DOHH2 (cell line): ENCODE results near the gene TNS4.

ENCODE experiments used
- H3F3A ChIP-seq: fragments of 200-600 bp; sonication (generic), shearing (Covaris generic); 2 replicates; pipeline ENCODE4 v1.6.0; 2016; ENCODE audit warnings: antibody characterized with exemption, mild to moderate bottlenecking; ENCODE audit not compliant: control insufficient read depth, insufficient read depth
- H3K27ac ChIP-seq: fragments of 200-600 bp; sonication (generic); 2 replicates; pipeline ENCODE4 v1.5.1; 2014; ENCODE audit warnings: low read depth, mild to moderate bottlenecking, low read length, moderate library complexity
- H3K27me3 ChIP-seq: fragments of 200-600 bp; sonication (generic); 2 replicates; pipeline ENCODE4 v1.6.1; 2014; ENCODE audit warnings: mild to moderate bottlenecking, low read length, mixed read lengths; ENCODE audit not compliant: control insufficient read depth
- H3K36me3 ChIP-seq: fragments of 200-600 bp; sonication (generic); 2 replicates; pipeline ENCODE4 v1.6.1; 2014; ENCODE audit warnings: mild to moderate bottlenecking, low read length, moderate library complexity, mixed read lengths; ENCODE audit not compliant: control insufficient read depth
- H3K4me1 ChIP-seq: fragments of 200-600 bp; sonication (generic); 2 replicates; pipeline ENCODE4 v1.6.1; 2014; ENCODE audit warnings: mild to moderate bottlenecking, low read length, mixed read lengths; ENCODE audit not compliant: control insufficient read depth
- H3K4me2 ChIP-seq: fragments of 200-600 bp; sonication (generic); 2 replicates; pipeline ENCODE4 v1.6.0; 2014; ENCODE audit warnings: mild to moderate bottlenecking, low read length, moderate library complexity
- H3K4me3 ChIP-seq: fragments of 200-600 bp; sonication (generic); 2 replicates; pipeline ENCODE4 v1.5.1; 2014; ENCODE audit warnings: mild to moderate bottlenecking, low read length, mixed read lengths
- H3K79me2 ChIP-seq: fragments of 200-600 bp; sonication (generic); 2 replicates; pipeline ENCODE4 v1.6.1; 2014; ENCODE audit warnings: mild to moderate bottlenecking, low read length, mixed read lengths; ENCODE audit not compliant: control insufficient read depth
- H3K9me2 ChIP-seq: fragments of 200-600 bp; sonication (generic); replicated peaks from 2 replicates; pipeline ENCODE4 v1.6.1; 2014; ENCODE audit warnings: mild to moderate bottlenecking, low read length, mixed read lengths; ENCODE audit not compliant: control insufficient read depth
- H3K9me3 ChIP-seq: fragments of 200-600 bp; sonication (generic); 2 replicates; pipeline ENCODE4 v1.6.1; 2014; ENCODE audit warnings: antibody characterized with exemption, low read length, mixed read lengths; ENCODE audit not compliant: control insufficient read depth, insufficient read depth
- H4K20me1 ChIP-seq: fragments of 200-600 bp; sonication (generic); 2 replicates; pipeline ENCODE4 v1.6.0; 2014; ENCODE audit warnings: low read depth, mild to moderate bottlenecking, antibody characterized with exemption, low read length, moderate library complexity; ENCODE audit not compliant: control insufficient read depth, insufficient read depth
- CTCF ChIP-seq: fragments of 200-600 bp; sonication (generic); IDR thresholded peaks from one replicate; pipeline ENCODE4 v1.5.1; 2014; ENCODE audit warnings: antibody characterized with exemption, mild to moderate bottlenecking, low read depth, low read length; ENCODE audit not compliant: poor library complexity, severe bottlenecking
- EZH2phosphoT487 ChIP-seq: fragments of 200-600 bp; sonication (generic); IDR thresholded peaks from 2 replicates; pipeline ENCODE4 v1.6.1; 2017; ENCODE audit warnings: borderline replicate concordance, mild to moderate bottlenecking, antibody characterized with exemption, low read length, moderate library complexity, mixed read lengths

TNS4 gene

GRCh38 chr17:40541060-40541872 lies 39.8 kb upstream of the TNS4 start:
- Histone ChIP-seq H3K4me1 (no peaks in the 10 kb centered on the region), H3K36me3 (no peaks in the 10 kb centered on the region), H3K4me2 (no peak overlapping the region)

DNA sequence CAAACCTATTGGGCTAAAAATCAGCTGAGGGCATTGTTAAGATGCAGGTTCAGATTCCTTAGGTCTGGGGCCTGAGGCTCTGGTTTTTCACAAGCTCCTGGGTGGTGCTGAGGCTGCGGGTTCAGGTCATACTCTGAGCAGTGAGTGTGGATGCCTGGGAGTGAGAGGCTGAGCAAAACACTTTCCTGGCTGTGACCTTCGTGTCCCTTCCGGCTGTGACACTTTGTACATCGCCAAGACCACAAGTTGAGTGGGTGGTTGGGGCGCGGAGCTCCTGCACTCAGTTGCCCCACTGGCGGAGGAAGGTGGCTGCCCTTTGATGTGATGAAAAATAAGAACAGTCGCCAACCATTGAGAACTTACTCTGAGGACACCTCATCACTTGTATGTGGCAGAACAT lies 39.0 kb upstream of the TNS4 start:
- TF ChIP-seq EZH2phosphoT487, result no peak
- TF ChIP-seq CTCF, result no peak
- no peaks in the 10 kb centered on the region for H3K9me2 ChIP-seq
- H3K27me3 ChIP-seq, result peaks cover 9% of the 10 kb centered on the region
- H3K4me2 ChIP-seq, result no peak overlapping the region
- H3K4me1 ChIP-seq, result no peaks in the 10 kb centered on the region
- no peaks in the 10 kb centered on the region for H3K9me3 ChIP-seq
- H3K4me3 ChIP-seq, result no peak overlapping the region
- H3K36me3 ChIP-seq, result no peaks in the 10 kb centered on the region
- H3F3A ChIP-seq, result no peaks in the 10 kb centered on the region
- H3K79me2 ChIP-seq, result no peaks in the 10 kb centered on the region
- H3K27ac ChIP-seq, result no peak overlapping the region
- H4K20me1 ChIP-seq, result no peaks in the 10 kb centered on the region

More at GRCh38 chr17:40541060-40541872, 39.8 kb upstream of the TNS4 start:
- Histone ChIP-seq H3K9me2 (no peaks in the 10 kb centered on the region), H4K20me1 (no peaks in the 10 kb centered on the region), H3K27me3 (peaks cover 7% of the 10 kb centered on the region), H3K4me3 (no peak overlapping the region), H3K79me2 (no peaks in the 10 kb centered on the region), H3K27ac (no peak overlapping the region), H3F3A (no peaks in the 10 kb centered on the region), H3K9me3 (no peaks in the 10 kb centered on the region)
- TF ChIP-seq CTCF (no peak), EZH2phosphoT487 (no peak)

DNA sequence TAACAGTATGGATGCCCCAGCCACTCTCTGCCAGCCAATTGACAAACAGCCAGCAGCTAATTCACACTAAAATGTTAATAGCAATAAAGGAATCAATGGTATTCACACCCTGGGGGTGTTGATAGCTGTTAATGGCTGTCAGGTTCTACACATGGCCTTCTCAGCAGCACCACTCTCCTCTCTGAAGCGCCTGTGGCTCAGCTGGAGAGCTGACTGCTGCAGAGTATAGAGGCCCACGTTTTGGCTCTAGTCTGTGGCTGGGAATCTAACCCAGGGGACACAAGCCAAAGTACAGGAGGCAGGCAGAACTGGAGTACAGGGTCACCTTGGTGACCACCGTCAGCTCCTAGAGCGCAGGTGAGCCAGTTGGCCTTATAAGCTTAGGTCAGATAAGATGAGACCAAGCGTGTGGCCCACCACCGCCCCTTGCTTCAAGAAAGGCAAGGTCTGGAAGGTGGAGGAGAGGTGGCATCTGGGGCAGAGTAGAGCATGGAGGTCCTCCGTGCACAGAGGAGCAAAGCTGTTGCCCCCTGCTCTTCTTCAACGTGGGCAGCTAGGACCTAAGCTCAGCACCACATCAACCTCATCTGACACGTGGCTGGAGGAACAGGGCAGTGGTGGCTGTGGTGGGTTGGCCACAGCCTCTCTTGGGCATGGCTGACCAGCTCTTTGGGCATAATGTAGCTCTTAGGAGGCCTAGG lies 38.4 kb upstream of the TNS4 start:
- no peaks in the 10 kb centered on the region for H3K9me3 ChIP-seq
- no peaks in the 10 kb centered on the region for H3K4me1 ChIP-seq
- no peak overlapping the region for H3K4me3 ChIP-seq
- TF ChIP-seq CTCF (no peak), EZH2phosphoT487 (no peak)
- H3K4me2 ChIP-seq, result no peak overlapping the region
- no peaks in the 10 kb centered on the region for H3F3A ChIP-seq
- H3K36me3 ChIP-seq, result no peaks in the 10 kb centered on the region
- H3K27me3 ChIP-seq, result peaks cover 9% of the 10 kb centered on the region
- no peaks in the 10 kb centered on the region for H4K20me1 ChIP-seq
- no peaks in the 10 kb centered on the region for H3K9me2 ChIP-seq
- H3K27ac ChIP-seq, result no peak overlapping the region
- H3K79me2 ChIP-seq, result no peaks in the 10 kb centered on the region
